Measurements from ENCODE around the gene HIBADH. TPM values are rescaled to one million over a fixed set of nuclear protein-coding genes. Genes with fewer than 3 reads are reported as not detected.
"Not testable (repeated sequence)": the region's sequence is repeated elsewhere in the genome, so short reads cannot be mapped to it uniquely, and the experiment has no call there.

The HIBADH gene
- polyA plus RNA-seq, 3 donors: 83.6 to 88.7 (median 88.0) TPM

DNA sequence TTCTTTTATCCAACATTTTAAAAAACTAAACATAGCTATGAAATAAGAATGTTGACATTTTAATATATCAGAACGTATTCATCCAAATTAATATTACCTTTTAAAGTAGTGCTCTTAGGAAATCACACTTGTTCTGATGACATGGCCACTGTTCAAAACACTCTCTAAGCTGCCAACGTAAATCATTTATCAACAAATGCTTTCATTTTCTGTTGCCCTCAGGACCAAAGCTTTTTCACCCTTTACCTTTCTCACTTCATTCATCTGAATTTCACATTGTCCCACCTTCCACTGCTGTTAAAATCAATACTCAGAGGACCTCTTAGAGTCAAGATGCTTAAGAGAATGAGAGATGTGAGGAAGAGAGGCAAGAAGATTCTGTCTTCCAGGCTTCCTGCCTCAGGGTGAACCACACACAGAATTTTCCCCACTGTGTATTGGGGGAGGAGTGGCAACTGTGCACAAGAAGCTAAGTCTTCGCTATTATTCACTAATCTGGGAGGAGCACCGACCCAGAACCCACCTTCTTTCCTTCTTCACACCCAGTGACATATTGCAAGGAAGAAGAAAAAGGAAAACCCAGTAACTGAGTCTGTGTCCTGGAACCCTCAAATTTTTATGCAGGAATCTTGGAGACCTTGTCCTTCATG is 21.0 kb downstream of the HIBADH start:
- no peak for DNase-seq

DNA sequence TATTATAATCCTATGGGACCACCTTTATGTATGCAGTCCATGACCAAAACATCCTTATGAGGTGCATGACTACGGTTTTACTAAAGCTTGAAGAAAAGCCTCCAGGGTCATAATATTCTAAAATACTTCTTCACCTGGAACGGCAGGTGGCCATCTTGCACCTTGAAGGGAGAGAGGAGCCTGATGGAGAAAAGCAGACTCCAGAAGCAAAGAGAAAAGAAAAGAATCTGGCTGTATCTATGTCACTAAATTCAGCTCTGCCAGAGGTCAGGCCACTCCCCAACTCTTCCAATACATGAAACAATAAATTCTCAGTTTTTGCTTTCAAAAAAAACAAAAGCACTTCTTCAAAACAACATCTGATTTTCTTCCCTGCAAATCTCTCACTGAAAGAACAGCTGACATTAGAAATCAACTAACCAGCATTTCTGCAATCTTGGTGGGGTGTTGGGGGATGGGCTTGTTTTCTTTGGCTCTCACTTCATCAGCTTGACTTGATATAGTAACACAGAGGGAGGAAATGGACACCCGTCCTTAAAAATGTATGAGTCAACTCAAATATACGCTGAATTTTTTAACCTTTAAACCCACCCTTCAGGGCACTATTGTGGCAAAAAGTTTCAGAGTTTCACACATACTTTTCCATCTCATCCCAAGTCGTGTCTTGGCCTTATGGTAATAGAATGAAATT is 21.7 kb downstream of the HIBADH start:
- DNase-seq: no peak

DNA sequence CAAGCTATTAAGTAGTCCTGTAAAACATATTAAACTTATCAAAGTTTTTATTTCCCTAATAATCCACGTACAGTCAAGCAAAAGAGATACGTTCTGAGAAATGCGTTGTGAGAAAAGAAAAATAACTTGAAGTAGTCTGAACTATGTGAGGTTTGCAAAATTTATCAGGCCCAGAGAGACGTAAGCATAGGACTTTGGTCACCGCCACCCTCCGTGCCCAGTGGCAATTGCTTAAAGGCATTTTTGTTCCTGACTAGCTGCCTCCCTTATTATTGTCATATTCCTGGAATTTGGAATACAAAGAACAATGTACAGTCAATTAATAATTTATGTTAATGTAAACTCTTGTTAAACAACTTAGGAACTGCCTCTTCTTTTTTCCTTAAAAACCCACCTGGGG is 22.8 kb downstream of the HIBADH start:
- no peak for DNase-seq

DNA sequence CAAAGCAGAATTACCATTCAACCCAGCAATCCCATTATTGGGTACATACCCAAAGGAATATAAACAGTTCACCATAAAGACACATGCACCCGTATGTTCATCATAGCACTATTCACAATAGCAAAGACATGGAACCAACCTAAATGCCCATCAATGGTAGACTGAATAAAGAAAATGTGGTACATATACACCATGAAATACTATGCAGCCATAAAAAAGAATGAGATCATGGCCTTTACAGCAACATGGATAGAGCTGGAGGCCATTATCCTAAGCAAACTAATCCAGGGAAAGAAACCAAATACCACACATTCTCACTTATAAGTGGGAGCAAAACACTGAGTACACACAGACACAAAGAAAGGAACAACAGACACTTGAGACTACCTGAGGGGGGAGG is 23.6 kb downstream of the HIBADH start:
- DNase-seq: not testable (repeated sequence)

DNA sequence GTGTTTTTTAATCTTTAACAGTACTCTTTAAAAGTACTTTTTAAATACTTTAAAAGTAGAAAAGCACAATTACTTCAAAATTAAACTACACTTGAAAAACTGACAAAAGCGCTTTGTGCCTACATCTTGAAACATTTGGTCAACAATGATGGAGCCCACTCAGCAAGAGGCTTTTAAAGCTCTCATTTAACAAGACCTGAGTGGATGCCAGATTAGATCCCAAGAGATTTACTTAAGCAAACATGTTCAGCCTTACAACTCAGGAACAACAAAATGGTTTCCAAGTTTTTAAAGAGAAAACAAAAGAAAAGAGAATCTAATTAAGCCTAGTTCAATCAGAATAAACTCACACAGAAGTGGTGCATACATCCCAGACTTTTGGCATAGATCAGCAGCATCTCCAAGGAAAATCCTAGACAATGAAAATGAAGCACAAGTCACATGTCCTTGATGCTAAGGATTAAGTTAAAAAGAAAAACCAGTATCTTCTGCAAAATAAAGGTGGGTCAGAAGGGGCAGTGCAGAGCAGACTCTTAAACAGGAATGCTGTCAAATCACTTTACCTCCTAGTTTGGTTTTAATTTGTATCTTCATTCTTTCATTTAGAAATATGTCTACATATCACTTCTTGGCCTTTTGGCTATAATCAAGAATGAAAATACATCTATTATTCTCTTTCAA is 26.2 kb downstream of the HIBADH start:
- peak; percentile 9 for DNase-seq

DNA sequence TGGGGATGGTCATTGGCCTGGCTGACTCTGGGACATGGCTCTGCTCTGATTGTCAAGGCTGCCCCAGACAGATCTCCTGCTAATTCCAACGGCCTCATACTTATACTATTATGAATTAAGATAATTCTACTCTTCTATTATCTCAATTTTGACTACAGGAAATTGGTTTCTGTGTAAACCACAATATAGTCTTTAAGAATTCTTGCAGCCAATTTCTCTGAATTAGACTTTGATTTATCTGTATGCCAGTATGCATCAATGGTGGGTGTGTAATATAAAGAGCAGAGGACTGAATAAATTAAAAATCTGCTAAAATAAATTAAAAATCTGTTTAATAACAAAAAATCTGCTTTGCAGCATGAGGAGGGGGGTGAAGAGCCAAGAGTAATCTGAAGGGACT is 27.0 kb downstream of the HIBADH start:
- no peak for DNase-seq

DNA sequence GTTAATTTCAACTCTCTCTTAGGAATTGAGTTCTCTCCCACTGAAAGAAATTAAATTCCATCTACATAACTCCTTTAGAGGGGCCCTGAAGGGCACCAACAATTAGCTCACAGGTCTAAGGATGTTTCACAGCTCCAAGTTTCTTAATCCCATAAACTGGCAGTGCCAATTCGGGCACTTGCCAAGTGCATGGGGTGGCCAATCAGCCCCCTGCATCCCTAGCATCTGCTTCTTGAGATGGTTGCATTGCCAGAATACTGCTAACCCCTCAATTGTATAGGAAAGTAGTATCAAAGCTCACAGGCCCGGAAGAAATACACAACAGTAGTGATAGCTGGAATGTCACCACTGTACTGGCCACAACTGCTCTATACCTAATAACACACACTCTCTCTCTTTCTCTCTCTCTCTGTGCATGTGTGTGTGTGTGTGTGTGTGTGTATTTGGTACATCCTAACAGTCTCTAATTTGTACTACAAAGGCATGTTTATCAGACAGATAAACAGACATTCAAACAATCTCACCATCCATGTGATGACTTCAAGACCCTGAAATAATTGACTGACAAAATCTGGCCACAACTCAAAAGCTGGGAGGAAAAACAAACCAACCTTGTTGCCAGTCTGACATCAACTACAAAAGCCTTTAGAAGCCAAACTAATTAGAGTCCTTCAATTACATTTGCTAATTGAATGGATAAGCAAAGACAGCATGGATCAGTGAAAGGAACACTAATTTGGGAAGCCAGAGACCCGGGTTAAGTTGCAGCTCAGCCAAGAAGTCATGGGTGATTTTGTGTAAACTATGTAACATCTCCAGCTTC is 27.8 kb downstream of the HIBADH start:
- no peak for DNase-seq

DNA sequence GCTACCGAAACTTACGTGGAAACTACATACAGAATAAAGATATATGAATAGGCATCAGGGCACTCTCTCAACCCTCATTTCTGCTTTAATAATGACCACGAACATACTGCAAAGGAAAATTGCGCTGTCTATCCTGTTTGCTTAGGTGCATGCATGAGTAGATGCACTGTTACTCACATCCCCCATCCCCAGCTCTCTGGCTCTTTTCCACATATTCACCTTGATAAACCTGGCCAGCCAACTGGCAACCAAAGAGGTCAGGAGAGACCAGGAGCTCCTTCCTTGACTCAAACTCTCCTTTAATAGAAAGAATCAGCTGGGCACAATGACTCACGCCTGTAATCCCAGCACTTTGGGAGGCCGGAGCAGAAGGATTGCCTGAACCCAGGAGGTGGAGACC is 29.6 kb downstream of the HIBADH start:
- DNase-seq: no peak

DNA sequence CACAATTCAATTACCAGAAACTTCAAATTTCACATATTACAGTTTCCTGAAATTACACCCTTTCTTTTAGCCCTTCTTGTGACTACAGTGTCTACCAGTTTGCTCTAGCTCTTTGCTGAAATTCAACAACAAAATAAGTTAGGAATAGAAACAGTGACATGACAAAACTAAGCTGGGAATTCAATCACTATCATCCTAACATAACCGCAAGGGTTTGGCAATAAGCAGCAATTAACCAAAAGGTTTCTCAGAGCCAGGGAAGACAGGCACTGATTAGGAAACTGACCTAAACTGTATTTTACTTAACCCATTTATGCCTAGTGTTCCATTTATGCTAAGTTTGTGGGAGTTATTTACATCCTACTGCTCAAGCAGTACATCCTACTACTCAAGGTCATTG is 31.3 kb downstream of the HIBADH start:
- DNase-seq: no peak

DNA sequence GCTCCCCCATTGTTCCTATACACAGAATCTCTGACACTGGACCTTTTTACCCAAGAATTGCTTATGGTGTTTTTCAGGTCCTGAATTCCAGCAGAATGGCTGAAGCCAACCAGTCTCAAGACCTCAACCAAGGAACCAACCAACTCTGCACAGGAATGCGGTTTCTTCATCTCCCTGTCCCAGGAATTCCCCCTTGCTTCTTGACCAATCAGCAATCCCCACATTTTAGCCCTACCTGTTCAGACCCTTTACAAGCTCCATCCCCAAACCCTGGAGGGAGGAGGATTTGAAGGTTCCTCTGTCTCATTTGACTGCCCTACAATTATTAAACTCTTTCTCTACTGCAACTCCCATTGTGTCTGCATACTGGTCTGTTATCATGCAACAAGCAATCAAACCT is 35.5 kb downstream of the HIBADH start:
- DNase-seq: no peak

DNA sequence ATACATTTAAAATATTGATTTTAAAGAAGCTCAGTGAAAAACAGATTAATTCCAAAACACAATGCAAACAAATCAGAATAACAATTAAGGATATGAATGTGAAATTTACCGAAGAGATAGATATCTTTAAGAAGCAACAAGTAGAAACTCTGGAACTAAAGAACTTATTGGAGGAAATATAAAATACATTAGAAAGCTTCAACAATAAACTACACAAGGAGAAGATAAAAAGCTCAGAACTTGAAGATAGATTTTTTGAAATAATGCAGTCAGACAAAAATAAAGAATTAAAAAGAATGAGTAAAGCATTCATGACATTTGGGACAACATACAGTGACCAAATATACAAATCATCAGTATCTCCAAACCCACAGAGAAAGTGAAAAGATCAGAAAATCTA is 43.2 kb downstream of the HIBADH start:
- DNase-seq: no peak

DNA sequence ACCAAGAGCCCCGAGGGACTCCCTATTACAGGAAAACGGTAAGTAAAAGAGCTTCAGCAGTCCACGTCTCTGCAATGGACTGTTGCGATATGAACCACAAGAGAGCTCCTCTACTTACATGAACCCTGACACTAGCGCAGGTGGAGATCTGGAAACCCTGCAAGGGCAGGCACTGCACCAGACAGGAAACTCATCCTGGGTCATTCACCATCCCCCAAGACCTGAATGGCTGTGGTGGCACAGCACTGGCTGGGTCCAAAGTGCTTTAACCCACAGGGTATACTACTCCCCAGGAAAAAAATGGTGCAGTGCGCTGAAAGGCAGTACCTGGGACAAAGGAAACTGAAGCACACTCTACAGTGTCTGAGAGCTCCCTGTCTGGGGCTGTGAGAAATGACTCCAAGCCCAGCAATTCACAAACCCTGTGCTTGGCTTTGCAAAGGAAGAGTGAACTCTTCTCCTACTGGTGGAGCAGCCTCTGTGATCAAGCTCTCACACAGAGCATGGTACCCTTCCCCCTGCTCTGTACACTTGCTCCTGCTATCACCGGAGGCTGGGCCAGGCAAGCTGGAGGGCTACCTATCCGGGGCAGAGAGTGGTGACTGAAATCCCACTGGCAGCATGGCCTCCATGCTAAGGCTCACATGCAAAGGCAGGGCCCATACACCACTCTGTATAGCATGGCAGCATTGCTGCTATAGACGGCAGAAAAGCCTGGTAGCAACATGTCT is 44.9 kb downstream of the HIBADH start:
- no peak for DNase-seq

DNA sequence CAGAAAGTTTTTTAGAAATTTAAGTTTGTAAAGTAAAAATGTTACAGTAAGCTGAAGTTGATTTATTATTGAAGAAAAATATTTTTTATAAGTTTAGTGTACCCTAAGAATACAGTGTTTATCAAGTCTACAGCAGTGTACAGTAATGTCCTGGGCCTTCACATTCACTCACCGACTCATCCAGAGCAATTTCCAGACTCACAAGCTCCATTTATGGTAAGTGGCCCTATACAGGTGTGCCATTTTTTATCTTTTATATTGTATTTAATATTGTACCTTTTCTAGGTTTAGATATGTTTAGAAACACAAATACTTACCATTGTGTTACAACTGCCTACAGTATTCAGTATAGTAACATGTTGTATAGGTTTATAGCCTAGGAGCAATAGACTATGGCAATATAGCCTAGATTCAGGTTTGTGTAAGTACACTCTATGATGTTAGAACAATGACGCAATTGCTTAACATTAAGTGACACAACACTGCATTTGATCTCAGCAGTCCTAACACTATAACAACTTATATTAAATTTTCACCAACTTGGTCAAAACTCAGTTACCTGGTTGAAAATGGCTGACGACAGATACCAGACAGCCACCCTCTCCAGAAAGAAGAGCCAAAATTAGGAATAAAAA is 45.7 kb downstream of the HIBADH start:
- DNase-seq: no peak

DNA sequence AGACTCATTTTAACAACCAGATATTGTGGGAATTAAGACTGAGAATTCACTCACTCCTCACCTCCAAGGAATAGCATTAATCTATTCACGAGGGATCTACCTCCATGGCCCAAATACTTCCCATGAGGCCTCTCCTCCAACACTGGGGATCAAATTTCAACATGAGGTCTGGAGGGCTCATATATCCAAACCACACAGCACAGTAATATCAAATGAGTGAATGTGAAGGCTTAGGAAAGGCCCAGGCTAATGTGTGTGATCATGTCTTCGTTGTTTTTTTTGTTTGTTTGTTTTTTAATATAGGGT is 46.5 kb downstream of the HIBADH start:
- no peak for DNase-seq

DNA sequence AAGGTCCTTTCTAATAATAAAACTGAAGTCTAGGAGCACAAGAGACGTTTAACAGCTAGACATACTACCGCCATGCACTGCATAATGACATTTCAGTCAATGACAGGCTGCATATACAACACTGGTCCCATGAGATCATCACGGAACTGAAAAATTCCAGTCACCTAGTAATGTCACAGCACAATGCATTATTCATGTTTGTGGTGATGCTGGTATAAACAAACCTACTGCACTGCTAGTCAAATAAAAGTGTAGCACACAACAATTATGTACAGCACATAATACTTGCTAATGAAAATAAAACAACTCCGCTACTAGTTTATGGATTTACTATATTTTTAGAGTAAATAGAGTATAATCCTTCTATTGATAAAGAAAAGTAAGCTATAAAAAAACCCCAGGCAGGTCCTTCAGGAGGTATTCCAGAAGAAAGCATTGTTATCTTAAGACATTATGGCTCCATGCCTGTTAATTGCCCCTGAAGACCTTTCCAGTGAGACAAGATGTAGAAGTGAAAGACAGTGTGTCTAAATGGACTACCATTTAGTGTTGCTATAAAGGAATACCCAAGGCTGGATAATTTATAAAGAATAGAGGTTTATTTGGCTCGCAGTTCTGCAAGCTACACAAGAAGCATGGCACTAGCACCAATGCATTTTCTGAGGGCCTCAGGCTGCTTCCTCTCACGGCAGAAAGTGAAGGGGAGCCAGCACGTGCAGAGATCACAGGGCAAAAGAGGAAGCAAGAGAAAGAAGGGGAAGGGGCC is 47.1 kb downstream of the HIBADH start:
- DNase-seq: no peak

DNA sequence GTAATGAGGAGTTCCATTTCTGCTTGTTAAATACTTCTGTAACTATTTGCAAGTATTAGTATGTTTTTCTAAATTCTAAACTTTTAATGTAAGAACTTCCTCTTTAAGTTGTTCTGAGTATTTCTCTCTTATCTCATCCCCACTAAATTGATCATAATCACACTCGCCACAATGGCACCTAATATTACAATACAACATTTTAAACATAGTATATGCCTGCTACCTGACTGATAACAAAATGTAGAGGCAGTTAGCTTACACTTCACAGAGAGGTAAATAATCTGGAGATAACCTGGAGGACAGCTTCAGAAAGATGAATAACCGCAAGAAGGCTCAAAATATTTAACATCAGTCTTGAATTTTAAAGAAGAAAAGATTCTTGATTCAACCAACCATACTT is 48.6 kb downstream of the HIBADH start:
- DNase-seq: no peak

DNA sequence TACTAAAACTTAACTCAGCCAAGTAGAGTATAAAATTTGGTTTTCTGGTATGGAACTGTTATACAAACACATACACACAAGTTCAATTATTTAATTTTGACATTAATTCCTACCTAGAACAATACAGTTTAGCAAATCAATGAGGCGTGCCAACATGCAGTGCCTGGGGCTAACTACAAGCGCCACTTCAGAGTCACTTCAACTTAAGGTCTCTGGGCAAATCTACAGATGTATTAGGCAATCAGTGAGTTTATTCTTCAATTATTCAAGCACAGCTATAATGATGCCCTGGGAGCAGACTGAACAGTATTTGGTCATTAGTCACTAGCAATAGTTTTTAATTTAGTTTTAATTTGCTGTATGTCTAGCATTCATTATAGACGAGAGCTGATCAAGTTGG is 51.6 kb downstream of the HIBADH start:
- DNase-seq: no peak

DNA sequence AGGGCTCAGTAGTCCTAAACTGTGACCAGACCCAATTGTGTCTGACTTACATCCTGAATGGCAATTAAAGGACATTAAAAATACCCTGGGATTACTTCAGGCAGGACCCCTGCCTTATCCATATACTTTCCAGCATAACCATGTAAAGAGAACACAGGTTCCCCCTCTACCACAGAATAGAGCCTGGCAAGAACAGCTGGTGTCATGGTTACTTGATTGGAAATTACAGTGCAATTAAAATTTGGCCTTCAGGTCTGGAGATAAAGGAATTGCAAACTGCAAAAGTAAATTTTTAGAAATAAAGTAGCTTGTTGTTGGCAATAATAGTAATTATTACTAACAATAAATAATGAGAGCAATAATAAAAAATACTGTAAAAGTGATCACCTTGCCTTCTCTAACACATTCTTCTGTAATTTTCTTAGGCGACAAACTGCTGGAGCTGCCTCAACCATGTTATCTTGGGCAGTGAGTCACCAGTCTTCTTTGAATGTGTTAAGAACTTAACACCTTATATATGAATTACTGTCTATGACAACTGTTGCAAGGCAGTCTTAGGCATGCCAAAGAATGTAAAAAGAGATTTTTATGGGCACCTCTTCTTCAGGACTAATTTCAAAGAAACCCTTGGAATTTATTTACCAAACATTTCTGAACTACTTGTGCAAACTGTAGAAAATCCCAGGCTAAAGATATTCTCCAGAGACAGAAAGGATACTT is 53.7 kb downstream of the HIBADH start:
- no peak for DNase-seq

DNA sequence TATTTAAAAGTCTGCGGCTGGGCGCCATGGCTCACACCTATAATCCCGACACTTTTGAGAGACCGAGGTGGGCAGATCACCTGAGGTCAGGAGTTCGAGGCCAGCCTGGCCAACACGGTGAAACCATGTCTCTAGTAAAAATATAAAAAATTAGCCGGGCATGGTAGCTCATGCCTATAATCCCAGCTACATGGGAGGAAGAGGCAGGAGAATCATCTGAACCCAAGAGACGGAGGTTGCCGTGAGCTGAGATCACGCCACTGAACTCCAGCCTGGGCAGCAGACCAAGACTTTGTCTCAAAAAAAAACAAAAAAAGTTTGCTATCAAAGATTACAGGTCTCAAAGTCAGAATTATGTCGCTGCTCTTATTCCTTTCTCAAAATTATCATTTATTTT is 55.5 kb downstream of the HIBADH start:
- no peak for DNase-seq
